Upper lobe of left lung (tissue), 6 donors: ENCODE results near the gene ADCY9. TPM values are rescaled to one million over a fixed set of nuclear protein-coding genes. Genes with fewer than 3 reads are reported as not detected.
"Not testable (repeated sequence)": the region's sequence is repeated elsewhere in the genome, so short reads cannot be mapped to it uniquely, and the experiment has no call there.

ENCODE experiments used
- ATAC-seq, 2 donors: fragments of 200-7000 bp; cut with Tn5 transposase; one replicate each; pipeline ENCODE4 v1.9.1; 2022; ENCODE audit warnings: mild to moderate bottlenecking in 2 of 2, moderate library complexity in 2 of 2; ENCODE audit not compliant: low FRiP score in 2 of 2
- DNase-seq, 2 donors: peaks; one replicate each; pipeline ENCODE4 v3.0.0-alpha.2; 2019 to 2020
- H3K27ac ChIP-seq, 4 donors: fragments of 200-600 bp; sonication (generic); one replicate each; pipeline ENCODE4 v1.5.1; 2016 to 2019
- H3K27me3 ChIP-seq, 4 donors: fragments of 200-600 bp; sonication (generic); one replicate each; pipeline ENCODE4 v1.5.1; 2017 to 2019
- H3K36me3 ChIP-seq, 4 donors: fragments of 200-600 bp; sonication (generic); one replicate each; pipeline ENCODE4 v1.5.1; 2016 to 2019
- H3K4me1 ChIP-seq, 4 donors: fragments of 200-600 bp; sonication (generic); one replicate each; pipeline ENCODE4 v1.5.1; 2018 to 2019
- H3K4me3 ChIP-seq, 4 donors: fragments of 200-600 bp; sonication (generic); one replicate each; pipeline ENCODE4 v1.5.1; 2017 to 2019; ENCODE audit warnings: mild to moderate bottlenecking in 2 of 4, moderate library complexity in 1 of 4
- H3K9me3 ChIP-seq, 4 donors: fragments of 200-600 bp; sonication (generic); one replicate each; pipeline ENCODE4 v1.5.1; 2018 to 2019
- CTCF ChIP-seq, 6 experiments: fragments of 450-650 bp in 4 of 6; fragments of 200-600 bp in 2 of 6; sonication (generic) in 2 of 6; IDR thresholded peaks; one replicate each; pipeline ENCODE4 v1.5.1; 2016 to 2019; ENCODE audit warnings: antibody characterized with exemption in 6 of 6
- EP300 ChIP-seq, 4 donors: sonication (generic); formaldehyde crosslinking; IDR thresholded peaks; one replicate each; pipeline ENCODE4 v1.5.1; 2017; ENCODE audit warnings: antibody characterized with exemption in 4 of 4, control low read depth in 2 of 4
- POLR2A ChIP-seq, 4 donors: fragments of 450-650 bp; IDR thresholded peaks; one replicate each; pipeline ENCODE4 v1.5.1; 2016 to 2017; ENCODE audit warnings: antibody characterized with exemption in 4 of 4, mild to moderate bottlenecking in 2 of 4
- POLR2AphosphoS5 ChIP-seq, 2 donors: sonication (generic); formaldehyde crosslinking; IDR thresholded peaks; one replicate each; pipeline ENCODE4 v1.5.1; 2017; ENCODE audit warnings: antibody characterized with exemption in 2 of 2
- WGBS, 2 donors: methylation state at CpG; one replicate each; pipeline ENCODE4 v1.1.5; 2017 to 2018; 5-methylcytosine and 5-hydroxymethylcytosine counted together
- total RNA-seq, 6 donors: library from RNA; depleted of rRNA in 4 of 6; stranded (reverse); fragments of >200 nt in 4 of 6; gene quantifications; one replicate each; pipeline versions ENCODE4 v1.1.0 to v1.2.1, GENCODE V29; 2016 to 2021
- donor health status: DM: no; HTN: no; CAD: no; lungs with moderate emphysema.
- donor health status: DM: no; HTN: yes; CAD: no; lungs with severe emphysema.

The ADCY9 gene
- total RNA-seq, 6 donors from 2014 or later: 46.0 to 80.7 (median 68.4) TPM

- TF ChIP-seq POLR2A (IDR thresholded peaks at IDR 0.05): no peak
- no peak for TF ChIP-seq POLR2AphosphoS5 (IDR thresholded peaks at IDR 0.05)
- no peak for TF ChIP-seq CTCF (IDR thresholded peaks at IDR 0.05)
- TF ChIP-seq EP300 (IDR thresholded peaks at IDR 0.05): no peak
- Histone ChIP-seq H3K4me3 (no peak overlapping the region), H3K36me3 (no peaks in the 10 kb centered on the region), H3K9me3 (no peaks in the 10 kb centered on the region), H3K27ac (no peak overlapping the region), H3K27me3 (no peaks in the 10 kb centered on the region), H3K4me1 (peaks cover 9 to 14% (median 12%) of the 10 kb centered on the region in 4 donors)
- WGBS, 2 donors: 90 to 92% methylated on average over 13 of the region's 13 CpGs
- ATAC-seq (no peak), DNase-seq (no peak)
Observed at GRCh38 chr16:3937066-3937875, 179.0 kb downstream of the ADCY9 start.

GRCh38 chr16:3935921-3936320 is 180.3 kb downstream of the ADCY9 start:
- Histone ChIP-seq H3K4me3 (no peak overlapping the region), H3K9me3 (no peaks in the 10 kb centered on the region), H3K27ac (no peak overlapping the region), H3K36me3 (no peaks in the 10 kb centered on the region), H3K4me1 (peaks cover 9 to 14% (median 12%) of the 10 kb centered on the region in 4 donors), H3K27me3 (no peaks in the 10 kb centered on the region)
- ATAC-seq (no peak), DNase-seq (no peak)
- TF ChIP-seq CTCF (IDR thresholded peaks at IDR 0.05) (no peak), POLR2A (IDR thresholded peaks at IDR 0.05) (no peak), EP300 (IDR thresholded peaks at IDR 0.05) (no peak), POLR2AphosphoS5 (IDR thresholded peaks at IDR 0.05) (no peak)
- 83 to 100% methylated on average over 1 to 4 of the region's 4 CpGs for WGBS, 2 donors

GRCh38 chr16:3934491-3935181 is 181.6 kb downstream of the ADCY9 start:
- DNase-seq (no peak), ATAC-seq (no peak)
- H3K27ac ChIP-seq: no peak overlapping the region
- no peaks in the 10 kb centered on the region for H3K9me3 ChIP-seq
- no peaks in the 10 kb centered on the region for H3K36me3 ChIP-seq
- peaks cover 9 to 14% (median 12%) of the 10 kb centered on the region in 4 donors for H3K4me1 ChIP-seq
- TF ChIP-seq CTCF (IDR thresholded peaks at IDR 0.05): no peak
- no peak for TF ChIP-seq POLR2A (IDR thresholded peaks at IDR 0.05)
- TF ChIP-seq EP300 (IDR thresholded peaks at IDR 0.05): no peak
- TF ChIP-seq POLR2AphosphoS5 (IDR thresholded peaks at IDR 0.05): no peak
- WGBS, 2 donors: 73 to 75% methylated on average over 13 of the region's 13 CpGs
- H3K27me3 ChIP-seq: no peaks in the 10 kb centered on the region
- H3K4me3 ChIP-seq: no peak overlapping the region

GRCh38 chr16:3927147-3927546 is 189.1 kb downstream of the ADCY9 start:
- H3K36me3 ChIP-seq, H3K27ac ChIP-seq, DNase-seq, H3K9me3 ChIP-seq, H3K4me1 ChIP-seq, ATAC-seq, H3K27me3 ChIP-seq, H3K4me3 ChIP-seq: not testable (repeated sequence)
- WGBS, 2 donors: 94 to 98% methylated on average over 2 of the region's 2 CpGs

- Histone ChIP-seq H3K27me3 (no peaks in the 10 kb centered on the region), H3K36me3 (no peaks in the 10 kb centered on the region), H3K4me1 (no peaks in the 10 kb centered on the region), H3K4me3 (no peak overlapping the region), H3K27ac (no peak overlapping the region), H3K9me3 (peaks cover 0 to under 1% (median 0%) of the 10 kb centered on the region in 4 donors)
- DNase-seq (no peak), ATAC-seq (no peak)
- TF ChIP-seq POLR2AphosphoS5 (IDR thresholded peaks at IDR 0.05): no peak
- no peak for TF ChIP-seq EP300 (IDR thresholded peaks at IDR 0.05)
- no peak for TF ChIP-seq POLR2A (IDR thresholded peaks at IDR 0.05)
- no peak for TF ChIP-seq CTCF (IDR thresholded peaks at IDR 0.05)
Observed at GRCh38 chr16:3924763-3925162, 191.5 kb downstream of the ADCY9 start.
